Transverse colon (tissue), 4 donors: ENCODE data around the gene BEND7.

ENCODE experiments used
- CTCF ChIP-seq, 5 experiments: fragments of 200-600 bp in 3 of 5; fragments of 450-650 bp in 2 of 5; sonication (generic) in 3 of 5; IDR thresholded peaks; 1 replicate in 2 of 5; 2 replicates in 3 of 5; pipeline ENCODE4 v1.5.1; 2016 to 2017; ENCODE audit warnings: antibody characterized with exemption in 5 of 5, inconsistent platforms in 3 of 5, mild to moderate bottlenecking in 2 of 5, moderate library complexity in 1 of 5
- EP300 ChIP-seq: sonication (generic); formaldehyde crosslinking; IDR thresholded peaks from one replicate; pipeline ENCODE4 v1.6.1; 2017; ENCODE audit warnings: antibody characterized with exemption, low read depth
- POLR2AphosphoS5 ChIP-seq, 3 donors: sonication (generic); formaldehyde crosslinking; IDR thresholded peaks; one replicate each; pipeline ENCODE4 v1.6.1; 2016; ENCODE audit warnings: antibody characterized with exemption in 3 of 3

- no peak for TF ChIP-seq POLR2AphosphoS5 (IDR thresholded peaks at IDR 0.05)
- no peak for TF ChIP-seq CTCF (IDR thresholded peaks at IDR 0.05)
- no peak for TF ChIP-seq EP300
These were observed 3.2 kb downstream of the BEND7 start for GRCh38 chr10:13525663-13526062.
